Uterus (tissue), 2 donors: Measurements from ENCODE around the gene KLHL7.

Source experiments
- CTCF ChIP-seq, 4 experiments: fragments of 200-600 bp in 2 of 4; fragments of 450-650 bp in 2 of 4; sonication (generic) in 2 of 4; IDR thresholded peaks; one replicate each; pipeline ENCODE4 v1.5.1; 2016 to 2019; ENCODE audit warnings: antibody characterized with exemption in 4 of 4, mild to moderate bottlenecking in 2 of 4, moderate library complexity in 1 of 4
- POLR2A ChIP-seq, 2 donors: fragments of 450-650 bp; IDR thresholded peaks; one replicate each; pipeline ENCODE4 v1.6.1; 2016; ENCODE audit warnings: antibody characterized with exemption in 2 of 2, mild to moderate bottlenecking in 1 of 2, moderate library complexity in 1 of 2

DNA sequence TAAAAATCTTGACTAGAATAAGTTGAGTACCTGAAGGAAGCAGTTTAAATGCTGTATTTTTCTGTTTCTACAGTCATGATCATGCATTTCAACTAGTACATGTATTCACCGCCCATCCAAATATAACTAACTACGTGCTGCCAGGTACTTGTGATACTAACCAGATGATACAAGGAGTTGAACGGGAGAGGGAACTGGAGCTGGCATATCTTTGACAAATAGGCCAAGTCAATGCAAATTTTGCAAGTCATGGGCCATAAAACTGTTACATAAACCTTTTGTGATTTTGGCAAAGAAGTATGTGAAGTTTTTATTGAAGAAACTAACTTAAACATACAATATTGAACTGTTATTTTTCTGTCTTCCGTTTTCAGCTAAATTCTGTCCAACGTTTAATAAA is 90.7 kb downstream of the KLHL7 start:
- no peak for TF ChIP-seq CTCF (IDR thresholded peaks at IDR 0.05)
- no peak for TF ChIP-seq POLR2A (IDR thresholded peaks at IDR 0.05)
